HuH-7 (cell line): ENCODE data around the gene PSKH1.

Experiments
- DNase-seq: peaks from one replicate; pipeline ENCODE4 v3.0.0; 2011; ENCODE audit warnings: low spot score

The PSKH1 gene

GRCh38 chr16:67940446-67941089 is 47.5 kb downstream of the PSKH1 start:
- DNase-seq = no peak

- DNase-seq = no peak
Measured at GRCh38 chr16:67941469-67942199, 48.6 kb downstream of the PSKH1 start.

- peak; percentile 96 for DNase-seq
Measured at GRCh38 chr16:67942200-67942509, 49.1 kb downstream of the PSKH1 start.

- DNase-seq = no peak
Measured at GRCh38 chr16:67942510-67943255, 49.6 kb downstream of the PSKH1 start.

GRCh38 chr16:67943256-67943618 is 50.2 kb downstream of the PSKH1 start:
- DNase-seq = no peak

- no peak for DNase-seq
Measured at GRCh38 chr16:67943619-67944504, 50.8 kb downstream of the PSKH1 start, which contains the start of gene LCAT. LCAT (minus strand) TSS chr16:67944120; CDS start chr16:67944101, 19 bp downstream.

GRCh38 chr16:67944690-67945391 is 51.8 kb downstream of the PSKH1 start:
- no peak for DNase-seq

- no peak for DNase-seq
Measured at GRCh38 chr16:67945392-67945933, 52.4 kb downstream of the PSKH1 start.

GRCh38 chr16:67946128-67946569 is 53.1 kb downstream of the PSKH1 start:
- DNase-seq = no peak

- no peak for DNase-seq
Measured at GRCh38 chr16:67946966-67947558, 54.0 kb downstream of the PSKH1 start.

GRCh38 chr16:67948015-67948414 is 55.0 kb downstream of the PSKH1 start:
- no peak for DNase-seq

GRCh38 chr16:67949645-67950044 is 56.6 kb downstream of the PSKH1 start:
- DNase-seq = no peak

GRCh38 chr16:67950335-67950843 is 57.3 kb downstream of the PSKH1 start:
- no peak for DNase-seq

GRCh38 chr16:67951485-67951884 is 58.4 kb downstream of the PSKH1 start:
- no peak for DNase-seq

- DNase-seq = no peak
Measured at GRCh38 chr16:67953641-67954375, 60.8 kb downstream of the PSKH1 start.

- DNase-seq = no peak
Measured at GRCh38 chr16:67954421-67955196, 61.6 kb downstream of the PSKH1 start.

GRCh38 chr16:67957622-67958021 is 64.6 kb downstream of the PSKH1 start:
- DNase-seq = no peak

GRCh38 chr16:67959536-67960329 is 66.7 kb downstream of the PSKH1 start:
- no peak for DNase-seq
